HFF-Myc (cell line): ENCODE data around the gene FBXO17.

Source experiments
- DNase-seq: peaks from one replicate; pipeline ENCODE4 v3.0.0-alpha.2; 2011; ENCODE audit warnings: low read depth; ENCODE audit errors: extremely low read depth
- H3K4me3 ChIP-seq: replicated peaks from 2 replicates; pipeline ENCODE4 v1.5.1; 2011; ENCODE audit warnings: low read depth, mild to moderate bottlenecking, control low read depth, low read length
- TF ChIP-seq, protein P1 (sequence below): IDR thresholded peaks from 2 replicates; pipeline ENCODE4 v1.5.1; 2012; ENCODE audit warnings: mild to moderate bottlenecking, low read depth, low read length, control low read depth; ENCODE audit errors: missing control alignments

The FBXO17 gene

GRCh38 chr19:38899447-38900201 is 75.9 kb downstream of the FBXO17 start, which contains the start of the genes NFKBIB and SIRT2:
Gene NFKBIB (plus strand): TSS chr19:38899969. CDS start chr19:38900033, 64 bp downstream.
Gene SIRT2 (minus strand): TSS chr19:38899618. CDS start chr19:38899521, 97 bp downstream.
- H3K4me3 ChIP-seq, result peak within 1 kb of the TSS; percentile 71
- TF ChIP-seq, protein P1, sequence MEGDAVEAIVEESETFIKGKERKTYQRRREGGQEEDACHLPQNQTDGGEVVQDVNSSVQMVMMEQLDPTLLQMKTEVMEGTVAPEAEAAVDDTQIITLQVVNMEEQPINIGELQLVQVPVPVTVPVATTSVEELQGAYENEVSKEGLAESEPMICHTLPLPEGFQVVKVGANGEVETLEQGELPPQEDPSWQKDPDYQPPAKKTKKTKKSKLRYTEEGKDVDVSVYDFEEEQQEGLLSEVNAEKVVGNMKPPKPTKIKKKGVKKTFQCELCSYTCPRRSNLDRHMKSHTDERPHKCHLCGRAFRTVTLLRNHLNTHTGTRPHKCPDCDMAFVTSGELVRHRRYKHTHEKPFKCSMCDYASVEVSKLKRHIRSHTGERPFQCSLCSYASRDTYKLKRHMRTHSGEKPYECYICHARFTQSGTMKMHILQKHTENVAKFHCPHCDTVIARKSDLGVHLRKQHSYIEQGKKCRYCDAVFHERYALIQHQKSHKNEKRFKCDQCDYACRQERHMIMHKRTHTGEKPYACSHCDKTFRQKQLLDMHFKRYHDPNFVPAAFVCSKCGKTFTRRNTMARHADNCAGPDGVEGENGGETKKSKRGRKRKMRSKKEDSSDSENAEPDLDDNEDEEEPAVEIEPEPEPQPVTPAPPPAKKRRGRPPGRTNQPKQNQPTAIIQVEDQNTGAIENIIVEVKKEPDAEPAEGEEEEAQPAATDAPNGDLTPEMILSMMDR, result no peak
- DNase-seq, result peak; percentile 99

GRCh38 chr19:38898788-38899446 is 76.6 kb downstream of the FBXO17 start:
- H3K4me3 ChIP-seq, result peak overlapping the region; percentile 71
- TF ChIP-seq, protein P1, result no peak
- DNase-seq, result no peak

DNA sequence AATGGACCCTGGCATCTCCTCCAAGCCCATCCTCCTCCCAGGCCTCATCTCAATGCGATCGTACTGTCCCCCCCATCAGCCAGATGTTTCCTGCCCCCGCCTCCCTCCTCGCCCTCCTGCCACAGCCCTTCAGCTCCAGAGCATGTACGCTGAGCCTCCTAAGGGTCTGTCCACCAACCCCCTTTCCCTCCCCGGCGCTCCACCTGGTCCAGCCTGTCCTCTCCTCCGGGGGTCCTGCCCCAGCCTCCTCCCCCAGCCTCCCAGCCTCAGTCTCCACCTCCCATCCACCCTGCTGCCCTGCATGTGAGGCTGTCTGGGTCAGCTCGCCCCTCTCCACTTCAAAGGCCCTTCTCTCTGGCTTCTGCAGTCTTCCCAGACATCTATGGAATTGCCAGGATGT is 80.6 kb downstream of the FBXO17 start:
- TF ChIP-seq, protein P1, result no peak
- H3K4me3 ChIP-seq, result no peak overlapping the region
- DNase-seq, result no peak

GRCh38 chr19:38893341-38893771 is 82.2 kb downstream of the FBXO17 start:
- TF ChIP-seq, protein P1, result no peak

DNA sequence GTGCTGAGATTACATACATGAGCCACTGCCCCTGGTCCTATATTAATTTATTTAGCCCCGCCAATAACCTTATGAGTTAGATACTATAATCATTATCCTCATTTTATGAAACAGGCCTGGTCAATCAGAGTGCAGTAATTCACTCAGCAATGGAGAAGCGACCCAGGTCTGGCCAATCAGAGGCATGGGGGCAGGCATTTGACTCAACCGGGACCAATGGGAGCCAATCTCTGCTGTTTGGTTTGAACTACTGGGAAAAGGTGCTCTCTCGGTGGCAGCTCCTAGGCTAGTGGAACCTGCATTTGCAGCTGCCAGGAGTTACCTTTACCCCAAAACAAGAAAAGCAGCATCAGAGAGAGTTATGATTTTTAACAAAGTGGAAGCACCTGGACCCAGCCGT is 82.7 kb downstream of the FBXO17 start:
- DNase-seq, result no peak
- no peak overlapping the region for H3K4me3 ChIP-seq
- TF ChIP-seq, protein P1, result no peak

More at GRCh38 chr19:38893341-38893771, 82.2 kb downstream of the FBXO17 start:
- no peak for DNase-seq
- H3K4me3 ChIP-seq, result no peak overlapping the region

GRCh38 chr19:38891771-38892170 is 83.8 kb downstream of the FBXO17 start:
- DNase-seq, result no peak
- TF ChIP-seq, protein P1, result no peak
- no peak overlapping the region for H3K4me3 ChIP-seq
